Suprapubic skin (tissue), 3 donors: ENCODE results near the gene PEX6.

Source experiments
- POLR2AphosphoS5 ChIP-seq, 3 donors: sonication (generic); formaldehyde crosslinking; IDR thresholded peaks; one replicate each; pipeline ENCODE4 v1.6.1; 2017; ENCODE audit warnings: antibody characterized with exemption in 3 of 3
- TF ChIP-seq, protein P1 (sequence below), 2 donors: fragments of 200-600 bp in 1 of 2; fragments of 450-650 bp in 1 of 2; sonication (generic) in 1 of 2; IDR thresholded peaks; one replicate each; pipeline ENCODE4 v1.5.1; 2016 to 2019; ENCODE audit warnings: antibody characterized with exemption in 2 of 2, mild to moderate bottlenecking in 1 of 2, moderate library complexity in 1 of 2

DNA sequence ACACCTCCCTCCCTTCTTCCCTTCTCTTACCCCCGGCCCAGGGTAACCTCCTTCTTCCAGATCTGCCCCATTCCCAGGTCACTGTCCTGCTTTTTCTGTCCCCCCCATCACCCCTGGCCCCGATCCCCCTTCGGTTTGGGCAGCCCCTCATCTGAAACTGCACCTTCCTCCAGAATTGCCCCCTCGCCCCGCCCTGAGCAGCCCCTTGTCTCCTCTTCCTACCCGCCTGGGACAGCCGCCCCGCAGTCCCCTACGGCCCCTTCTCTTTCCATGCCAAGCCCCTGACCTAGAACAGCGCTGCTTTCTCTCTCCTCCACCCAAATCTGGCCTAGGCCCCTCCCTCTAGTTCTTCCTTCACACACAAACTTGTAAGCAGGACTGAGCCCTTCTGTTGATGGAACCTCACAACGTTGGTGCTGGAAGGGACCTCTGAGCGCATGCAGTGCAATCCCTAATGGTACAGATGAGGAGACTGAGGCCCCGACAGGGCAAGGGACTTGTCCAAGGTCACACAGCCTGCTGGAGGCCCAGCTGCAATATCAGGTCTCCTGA lies 6.0 kb upstream of the PEX6 start:
- TF ChIP-seq, protein P1, sequence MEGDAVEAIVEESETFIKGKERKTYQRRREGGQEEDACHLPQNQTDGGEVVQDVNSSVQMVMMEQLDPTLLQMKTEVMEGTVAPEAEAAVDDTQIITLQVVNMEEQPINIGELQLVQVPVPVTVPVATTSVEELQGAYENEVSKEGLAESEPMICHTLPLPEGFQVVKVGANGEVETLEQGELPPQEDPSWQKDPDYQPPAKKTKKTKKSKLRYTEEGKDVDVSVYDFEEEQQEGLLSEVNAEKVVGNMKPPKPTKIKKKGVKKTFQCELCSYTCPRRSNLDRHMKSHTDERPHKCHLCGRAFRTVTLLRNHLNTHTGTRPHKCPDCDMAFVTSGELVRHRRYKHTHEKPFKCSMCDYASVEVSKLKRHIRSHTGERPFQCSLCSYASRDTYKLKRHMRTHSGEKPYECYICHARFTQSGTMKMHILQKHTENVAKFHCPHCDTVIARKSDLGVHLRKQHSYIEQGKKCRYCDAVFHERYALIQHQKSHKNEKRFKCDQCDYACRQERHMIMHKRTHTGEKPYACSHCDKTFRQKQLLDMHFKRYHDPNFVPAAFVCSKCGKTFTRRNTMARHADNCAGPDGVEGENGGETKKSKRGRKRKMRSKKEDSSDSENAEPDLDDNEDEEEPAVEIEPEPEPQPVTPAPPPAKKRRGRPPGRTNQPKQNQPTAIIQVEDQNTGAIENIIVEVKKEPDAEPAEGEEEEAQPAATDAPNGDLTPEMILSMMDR (IDR thresholded peaks at IDR 0.05): no peak
- TF ChIP-seq POLR2AphosphoS5 (IDR thresholded peaks at IDR 0.05): no peak
